NOMO-1 treated with dmso at 0.1 percent for 144 hours (cell line): ENCODE results near the gene AK9.
"Not testable (repeated sequence)": the region's sequence is repeated elsewhere in the genome, so short reads cannot be mapped to it uniquely, and the experiment has no call there.

Experiments
- DNase-seq: peaks from one replicate; lab custom pipeline; 2025; ENCODE audit not compliant: unreplicated experiment; lab: John Stamatoyannopoulos, UW

The AK9 gene

GRCh38 chr6:109690737-109691621 lies at the start of gene AK9, which contains the start of gene FIG4:
Gene AK9 (minus strand): TSS chr6:109691202. CDS start chr6:109675745, 15,457 bp downstream.
Gene FIG4 (plus strand): TSS chr6:109691296. CDS start chr6:109691436, 140 bp downstream.
- peak; percentile 76 for DNase-seq

- DNase-seq: no peak
Observed at GRCh38 chr6:109740787-109741186, 49.8 kb upstream of the AK9 start.

GRCh38 chr6:109739686-109740085 lies 48.7 kb upstream of the AK9 start:
- no peak for DNase-seq

GRCh38 chr6:109738667-109739066 lies 47.7 kb upstream of the AK9 start:
- DNase-seq: no peak

- no peak for DNase-seq
Observed at GRCh38 chr6:109738255-109738654, 47.3 kb upstream of the AK9 start.

- DNase-seq: no peak
Observed at GRCh38 chr6:109736273-109737025, 45.4 kb upstream of the AK9 start.

GRCh38 chr6:109725250-109725649 lies 34.2 kb upstream of the AK9 start:
- not testable (repeated sequence) for DNase-seq

GRCh38 chr6:109722564-109723254 lies 31.7 kb upstream of the AK9 start:
- no peak for DNase-seq

- DNase-seq: no peak
Observed at GRCh38 chr6:109722011-109722410, 31.0 kb upstream of the AK9 start.

GRCh38 chr6:109720311-109720710 lies 29.3 kb upstream of the AK9 start:
- no peak for DNase-seq

GRCh38 chr6:109718991-109719390 lies 28.0 kb upstream of the AK9 start:
- no peak for DNase-seq

GRCh38 chr6:109717971-109718370 lies 27.0 kb upstream of the AK9 start:
- DNase-seq: peak; percentile 35

GRCh38 chr6:109715616-109716015 lies 24.6 kb upstream of the AK9 start:
- DNase-seq: no peak

GRCh38 chr6:109714611-109715010 lies 23.6 kb upstream of the AK9 start:
- DNase-seq: no peak

GRCh38 chr6:109714166-109714565 lies 23.2 kb upstream of the AK9 start:
- no peak for DNase-seq

GRCh38 chr6:109713097-109713496 lies 22.1 kb upstream of the AK9 start:
- no peak for DNase-seq

- DNase-seq: not testable (repeated sequence)
Observed at GRCh38 chr6:109708099-109708498, 17.1 kb upstream of the AK9 start.

GRCh38 chr6:109706513-109706912 lies 15.5 kb upstream of the AK9 start:
- no peak for DNase-seq

GRCh38 chr6:109705258-109705657 lies 14.3 kb upstream of the AK9 start:
- DNase-seq: peak; percentile 81

- DNase-seq: no peak
Observed at GRCh38 chr6:109702791-109703190, 11.8 kb upstream of the AK9 start.

GRCh38 chr6:109701774-109702173 lies 10.8 kb upstream of the AK9 start:
- DNase-seq: no peak
